Measurements from ENCODE around the gene PGLYRP4. TPM values are rescaled to one million over a fixed set of nuclear protein-coding genes. Genes with fewer than 3 reads are reported as not detected.

PGLYRP4 gene
- total RNA-seq, 1 donor from 2014 or later: 4.4 TPM

GRCh38 chr1:153386500-153386901, 37.9 kb upstream of the PGLYRP4 start:
- H3K27me3 Mint-ChIP-seq: peaks cover 2% of the 10 kb centered on the region
- H3K27ac Mint-ChIP-seq: no peak overlapping the region
- TF ChIP-seq CTCF (conservative IDR thresholded peaks at IDR 0.05): no peak
- peaks cover 11% of the 10 kb centered on the region for H3K9me3 Mint-ChIP-seq
- H3K4me3 Mint-ChIP-seq: no peak overlapping the region
- H3K4me1 Mint-ChIP-seq (ENCODE audit: unreplicated experiment): no peaks in the 10 kb centered on the region
- DNase-seq (ENCODE audit: extremely low spot score, unreplicated experiment): no peak
- H3K36me3 Mint-ChIP-seq: no peaks in the 10 kb centered on the region

- no peaks in the 10 kb centered on the region for H3K27me3 Mint-ChIP-seq
- DNase-seq (ENCODE audit: extremely low spot score, unreplicated experiment): peak; percentile 22
- peaks cover 11% of the 10 kb centered on the region for H3K9me3 Mint-ChIP-seq
- H3K4me1 Mint-ChIP-seq (ENCODE audit: unreplicated experiment): no peaks in the 10 kb centered on the region
- no peak overlapping the region for H3K27ac Mint-ChIP-seq
- no peaks in the 10 kb centered on the region for H3K36me3 Mint-ChIP-seq
- H3K4me3 Mint-ChIP-seq: no peak overlapping the region
- no peak for TF ChIP-seq CTCF (conservative IDR thresholded peaks at IDR 0.05)
Measured at GRCh38 chr1:153384958-153385580, 36.4 kb upstream of the PGLYRP4 start.

GRCh38 chr1:153380711-153381110, 32.1 kb upstream of the PGLYRP4 start:
- Mint-ChIP-seq H3K4me1 (ENCODE audit: unreplicated experiment) (no peaks in the 10 kb centered on the region), H3K4me3 (no peak overlapping the region), H3K9me3 (peaks cover 11% of the 10 kb centered on the region), H3K36me3 (no peaks in the 10 kb centered on the region), H3K27me3 (no peaks in the 10 kb centered on the region), H3K27ac (no peak overlapping the region)
- no peak for TF ChIP-seq CTCF (conservative IDR thresholded peaks at IDR 0.05)
- no peak for DNase-seq (ENCODE audit: extremely low spot score, unreplicated experiment)

- no peak overlapping the region for H3K4me3 Mint-ChIP-seq
- no peaks in the 10 kb centered on the region for H3K27me3 Mint-ChIP-seq
- DNase-seq (ENCODE audit: extremely low spot score, unreplicated experiment): no peak
- peaks cover 11% of the 10 kb centered on the region for H3K9me3 Mint-ChIP-seq
- no peaks in the 10 kb centered on the region for H3K4me1 Mint-ChIP-seq (ENCODE audit: unreplicated experiment)
- H3K27ac Mint-ChIP-seq: no peak overlapping the region
- H3K36me3 Mint-ChIP-seq: no peaks in the 10 kb centered on the region
- TF ChIP-seq CTCF (conservative IDR thresholded peaks at IDR 0.05): no peak
Measured at GRCh38 chr1:153379591-153379990, 30.9 kb upstream of the PGLYRP4 start.

GRCh38 chr1:153375511-153375910, 26.9 kb upstream of the PGLYRP4 start, which contains the start of gene S100A12:
S100A12 (minus strand) TSS chr1:153375621; CDS start chr1:153374592, 1,029 bp downstream.
- Mint-ChIP-seq H3K4me1 (ENCODE audit: unreplicated experiment) (no peaks in the 10 kb centered on the region), H3K36me3 (no peaks in the 10 kb centered on the region), H3K27ac (no peak within 1 kb of the TSS), H3K4me3 (no peak within 1 kb of the TSS), H3K9me3 (no peaks in the 10 kb centered on the region), H3K27me3 (no peaks in the 10 kb centered on the region)
- no peak for TF ChIP-seq CTCF (conservative IDR thresholded peaks at IDR 0.05)
- DNase-seq (ENCODE audit: extremely low spot score, unreplicated experiment): no peak
